KOPT-K1 (cell line): ENCODE data around the gene AHCYL1.

Source experiments
- H3K27ac ChIP-seq: fragments of 200-600 bp; sonication (generic); 2 replicates; pipeline ENCODE4 v1.5.1; 2016; ENCODE audit warnings: antibody characterized with exemption, mild to moderate bottlenecking, low read depth, low read length; ENCODE audit not compliant: poor library complexity, severe bottlenecking
- H3K36me3 ChIP-seq: fragments of 200-600 bp; sonication (generic); 2 replicates; pipeline ENCODE4 v1.5.1; 2017; ENCODE audit warnings: antibody characterized with exemption, mild to moderate bottlenecking, low read length, moderate library complexity; ENCODE audit not compliant: insufficient read depth
- H3K9me3 ChIP-seq: fragments of 200-600 bp; sonication (generic); 2 replicates; pipeline ENCODE4 v1.5.1; 2017; ENCODE audit warnings: antibody characterized with exemption, low read length, mild to moderate bottlenecking; ENCODE audit not compliant: insufficient read depth, poor library complexity, severe bottlenecking

The AHCYL1 gene

DNA sequence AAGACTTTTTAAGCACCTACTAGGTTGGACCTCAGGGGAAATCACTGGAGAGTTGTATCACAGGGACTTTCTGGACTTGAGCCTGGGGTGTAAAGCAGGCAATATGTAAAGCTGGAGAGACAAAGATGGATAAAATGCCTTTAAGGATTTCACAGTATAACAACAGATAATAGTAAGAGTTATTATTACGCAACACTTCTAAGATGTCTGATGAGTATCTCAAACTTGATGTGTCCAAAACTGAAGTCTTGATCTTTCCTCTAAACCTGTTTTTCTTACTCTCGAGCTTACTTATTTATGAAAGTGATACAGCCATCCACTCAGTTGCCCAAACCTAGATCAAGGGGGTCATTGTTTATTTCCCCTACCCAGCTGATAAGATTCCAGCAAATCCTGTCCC, 47.8 kb downstream of the AHCYL1 start:
- Histone ChIP-seq H3K36me3 (peaks cover 4% of the 10 kb centered on the region), H3K27ac (peak overlapping the region; percentile 66)

DNA sequence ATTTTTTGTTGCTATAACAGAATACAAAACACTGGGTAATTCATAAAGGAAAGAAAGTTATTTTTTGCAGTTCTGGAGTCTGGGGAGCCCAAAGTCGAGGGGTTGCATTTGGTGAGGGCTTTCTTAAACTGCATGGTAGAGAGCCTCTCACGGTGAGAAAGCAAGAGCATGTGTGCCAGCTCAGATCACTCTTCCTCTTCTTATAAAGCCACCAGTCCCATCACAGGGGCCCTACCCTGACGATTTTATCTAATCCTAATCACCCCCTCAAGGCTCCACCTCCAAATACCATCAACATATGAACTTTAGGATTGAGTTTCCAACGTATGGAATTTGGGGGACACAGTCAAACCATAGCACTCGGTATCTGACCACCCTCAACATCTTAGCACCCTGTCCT, 48.9 kb downstream of the AHCYL1 start:
- Histone ChIP-seq H3K36me3 (peaks cover 14% of the 10 kb centered on the region), H3K9me3 (no peaks in the 10 kb centered on the region), H3K27ac (peak overlapping the region; percentile 66)

More for the DNA sequence above, 47.8 kb downstream of the AHCYL1 start:
- H3K9me3 ChIP-seq, result no peaks in the 10 kb centered on the region

DNA sequence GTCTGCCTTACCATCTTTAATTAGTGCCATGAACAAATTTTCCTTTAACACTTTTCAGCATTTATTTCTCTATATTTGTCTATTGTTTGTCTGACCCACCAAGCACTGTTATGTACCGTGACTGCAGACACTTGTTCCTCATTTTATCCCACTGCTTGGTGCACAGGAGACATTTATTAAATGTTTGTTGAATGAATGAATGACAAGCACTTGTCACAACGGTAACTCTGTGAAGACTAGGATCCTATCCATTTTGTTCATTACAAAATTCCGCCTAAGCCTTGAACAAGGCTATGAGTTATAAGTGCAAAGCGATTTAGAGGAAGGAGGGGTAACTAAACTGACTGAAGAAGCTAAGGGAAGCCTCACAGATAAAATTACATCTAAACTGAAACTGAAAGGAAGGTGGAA, 49.5 kb downstream of the AHCYL1 start:
- H3K27ac ChIP-seq, result peak overlapping the region; percentile 66
- H3K36me3 ChIP-seq, result peaks cover 20% of the 10 kb centered on the region
- H3K9me3 ChIP-seq, result no peaks in the 10 kb centered on the region

DNA sequence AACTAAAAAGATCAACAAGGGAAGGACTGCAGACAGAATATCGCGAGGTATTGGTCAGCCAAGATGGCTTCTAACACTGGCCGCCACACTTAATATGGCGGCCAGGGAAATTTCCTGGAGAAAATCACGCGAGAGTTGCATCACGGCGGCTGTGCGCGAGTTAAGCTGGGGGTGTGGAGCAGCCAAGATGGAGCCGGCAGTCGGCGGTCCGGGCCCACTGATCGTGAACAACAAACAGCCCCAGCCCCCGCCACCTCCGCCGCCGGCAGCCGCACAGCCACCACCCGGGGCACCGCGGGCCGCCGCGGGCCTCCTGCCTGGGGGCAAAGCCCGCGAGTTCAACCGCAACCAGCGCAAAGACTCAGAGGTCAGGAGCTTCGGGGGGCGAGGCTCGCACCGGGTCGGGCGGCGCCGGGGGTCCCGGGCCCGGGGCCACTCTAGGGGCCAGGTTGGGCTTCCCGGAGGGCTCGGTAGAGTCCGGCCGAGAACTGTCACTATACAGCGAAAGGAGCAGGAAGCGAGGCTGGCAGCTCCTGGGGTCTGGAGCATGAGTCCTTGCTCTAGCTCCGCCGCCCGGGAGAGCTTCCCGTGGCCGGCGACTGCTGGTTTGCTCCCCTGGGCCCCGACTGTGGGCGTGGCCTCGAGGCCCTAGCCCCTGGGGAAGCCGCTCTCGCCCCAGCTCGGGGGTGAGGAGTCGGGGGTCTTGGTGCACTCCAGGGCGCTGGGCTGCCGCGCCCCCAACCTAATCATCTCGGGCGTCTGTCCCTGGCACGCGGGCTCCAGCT, 50.1 kb downstream of the AHCYL1 start, which contains the start of gene STRIP1:
Gene STRIP1, plus strand, starts transcription at position 174 of the 785 bp plus-strand sequence. Its CDS starts 14 bp downstream, at position 188.
- H3K36me3 ChIP-seq, result peaks cover 26% of the 10 kb centered on the region

DNA sequence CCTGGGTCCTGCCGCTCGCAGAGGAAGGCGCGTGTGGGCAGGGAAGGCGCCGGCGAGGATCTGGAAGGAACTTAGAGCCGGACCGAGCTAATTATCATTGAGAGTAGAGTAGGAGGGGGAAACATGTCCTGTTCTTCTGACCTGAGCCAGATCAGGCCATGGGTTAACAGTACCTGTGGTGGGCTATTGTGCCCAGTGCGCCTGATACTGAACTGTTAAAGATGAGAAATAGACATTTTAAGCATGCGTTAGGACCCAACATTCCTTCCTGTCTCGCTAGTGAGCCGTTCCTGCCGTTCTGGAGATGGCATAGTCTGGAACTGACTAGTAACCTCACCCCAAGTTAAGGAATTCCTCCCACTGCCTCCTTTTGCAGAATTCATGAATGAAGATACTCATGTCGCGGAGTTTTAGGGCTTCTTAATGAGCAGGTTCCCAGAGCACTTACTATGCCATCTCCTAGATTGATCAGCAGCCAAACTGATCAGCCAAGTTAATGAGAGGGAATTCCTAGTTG, 50.7 kb downstream of the AHCYL1 start:
- Histone ChIP-seq H3K9me3 (no peaks in the 10 kb centered on the region), H3K27ac (peak overlapping the region; percentile 66), H3K36me3 (peaks cover 33% of the 10 kb centered on the region)

More for the DNA sequence above, 50.1 kb downstream of the AHCYL1 start, which contains the start of gene STRIP1:
- no peaks in the 10 kb centered on the region for H3K9me3 ChIP-seq
- peak within 1 kb of the TSS; percentile 66 for H3K27ac ChIP-seq

DNA sequence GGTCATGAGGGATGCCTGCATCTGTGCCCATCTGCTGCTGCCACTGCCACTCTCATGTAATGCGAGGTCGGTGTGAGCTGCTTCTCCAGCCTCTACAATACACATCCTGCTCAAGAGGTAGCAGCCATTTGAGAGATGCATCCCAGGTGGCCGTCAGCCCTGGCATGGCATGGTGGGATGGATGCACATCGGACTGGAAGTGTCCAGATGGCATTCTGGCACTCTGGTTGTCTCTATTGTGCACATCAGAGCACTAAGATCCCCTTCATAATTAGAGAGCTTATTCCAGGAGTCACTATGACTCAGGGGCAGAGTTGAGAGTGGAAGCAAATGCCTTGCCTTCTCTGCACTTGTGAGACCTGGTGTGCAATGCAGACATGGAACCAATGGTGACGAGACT, 53.7 kb downstream of the AHCYL1 start:
- Histone ChIP-seq H3K27ac (no peak overlapping the region), H3K9me3 (no peaks in the 10 kb centered on the region), H3K36me3 (peaks cover 62% of the 10 kb centered on the region)

DNA sequence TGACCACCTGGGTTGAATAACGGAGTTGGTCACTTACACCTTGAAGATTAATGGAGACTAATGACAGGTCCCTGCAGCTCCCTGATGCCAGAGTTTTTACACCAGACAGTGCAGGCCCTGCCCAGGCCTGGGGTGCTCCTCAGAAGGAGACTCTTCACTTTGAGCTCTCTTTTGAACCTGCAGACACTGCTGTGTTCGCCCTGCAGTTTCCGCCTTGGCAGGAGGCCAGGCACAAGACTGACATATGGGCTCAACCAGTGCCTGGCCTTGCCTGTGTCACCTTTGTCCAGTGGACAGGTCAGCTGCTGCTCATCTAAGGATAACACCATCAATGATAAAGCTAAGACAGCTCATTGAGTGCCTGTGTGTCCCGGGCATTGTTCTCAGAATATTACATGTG, 55.1 kb downstream of the AHCYL1 start:
- Histone ChIP-seq H3K36me3 (peaks cover 76% of the 10 kb centered on the region), H3K9me3 (no peaks in the 10 kb centered on the region), H3K27ac (no peak overlapping the region)

DNA sequence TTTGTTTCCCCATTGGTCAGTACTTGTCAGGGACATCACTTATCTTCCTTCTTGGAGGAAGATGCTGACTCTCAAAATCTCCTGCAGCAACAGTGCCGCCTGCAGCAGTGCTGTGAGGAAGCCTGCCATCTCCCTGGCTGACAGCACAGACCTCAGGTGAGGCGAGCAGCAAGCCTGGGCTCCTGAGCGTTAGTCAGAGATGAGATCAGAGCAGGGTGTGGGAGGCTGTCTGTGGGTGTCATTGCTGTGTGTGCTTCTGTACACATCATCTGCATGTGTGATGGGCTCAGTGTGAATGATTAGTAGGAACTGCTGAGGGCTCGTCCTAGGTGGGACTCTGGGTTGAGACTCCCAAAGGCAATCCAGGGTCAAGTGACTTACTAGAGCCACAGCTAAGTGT, 56.0 kb downstream of the AHCYL1 start:
- no peaks in the 10 kb centered on the region for H3K9me3 ChIP-seq
- peaks cover 85% of the 10 kb centered on the region for H3K36me3 ChIP-seq
- H3K27ac ChIP-seq, result no peak overlapping the region

DNA sequence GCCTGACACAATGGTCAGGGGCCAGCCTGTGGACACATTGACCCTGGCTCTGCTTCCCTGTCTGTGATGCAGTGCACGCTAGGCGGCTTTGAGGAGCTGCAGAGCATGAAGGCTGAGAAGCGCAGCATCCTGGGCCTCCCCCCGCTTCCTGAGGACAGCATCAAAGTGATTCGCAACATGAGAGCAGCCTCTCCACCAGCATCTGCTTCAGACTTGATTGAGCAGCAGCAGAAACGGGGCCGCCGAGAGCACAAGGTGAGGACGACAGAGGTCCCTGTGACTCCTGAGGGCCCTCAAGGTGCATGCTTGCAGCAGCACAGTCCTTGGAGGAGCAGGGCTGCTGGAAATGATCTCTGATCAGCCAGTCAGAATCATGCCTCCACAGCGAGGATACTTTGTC, 58.5 kb downstream of the AHCYL1 start:
- Histone ChIP-seq H3K36me3 (peaks cover 100% of the 10 kb centered on the region), H3K27ac (no peak overlapping the region), H3K9me3 (no peaks in the 10 kb centered on the region)

DNA sequence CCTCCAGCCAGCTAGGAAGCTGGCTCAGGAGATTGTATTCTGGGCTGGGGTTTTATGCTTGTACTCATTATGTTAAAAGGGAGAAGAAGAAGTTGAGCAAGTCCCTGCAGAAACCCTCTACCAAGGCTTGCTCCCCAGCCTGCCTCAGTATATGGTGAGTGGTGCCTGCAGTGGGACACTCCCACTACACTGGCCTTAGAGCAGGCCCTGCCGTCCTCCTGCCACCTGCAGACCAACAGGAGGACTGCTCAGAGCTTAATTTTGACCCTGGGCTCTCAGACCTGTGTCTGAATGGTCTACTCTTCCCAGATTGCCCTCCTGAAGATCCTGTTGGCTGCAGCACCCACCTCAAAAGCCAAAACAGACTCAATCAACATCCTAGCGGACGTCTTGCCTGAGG, 62.9 kb downstream of the AHCYL1 start:
- Histone ChIP-seq H3K36me3 (peaks cover 100% of the 10 kb centered on the region), H3K27ac (no peak overlapping the region), H3K9me3 (no peaks in the 10 kb centered on the region)

DNA sequence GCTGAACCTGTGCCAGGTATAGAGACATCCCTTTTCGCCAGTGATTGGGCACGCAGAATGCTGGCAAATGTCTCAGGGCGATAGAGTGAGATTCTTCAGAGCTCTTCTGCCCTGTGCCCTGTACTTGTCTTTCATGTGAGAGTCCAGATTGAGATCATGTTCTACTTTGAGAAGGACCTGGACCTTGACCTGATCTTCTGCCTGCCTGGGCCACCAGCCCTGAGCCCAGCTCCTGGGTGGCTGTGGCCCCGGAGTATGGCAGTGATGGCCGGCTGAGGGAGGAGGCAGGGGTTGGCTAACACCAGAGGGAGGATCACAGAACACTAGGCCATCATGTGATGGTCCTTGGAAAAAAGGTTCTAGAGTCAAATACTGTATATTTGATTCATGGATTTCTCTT, 63.7 kb downstream of the AHCYL1 start:
- Histone ChIP-seq H3K36me3 (peaks cover 100% of the 10 kb centered on the region), H3K27ac (no peak overlapping the region), H3K9me3 (no peaks in the 10 kb centered on the region)

DNA sequence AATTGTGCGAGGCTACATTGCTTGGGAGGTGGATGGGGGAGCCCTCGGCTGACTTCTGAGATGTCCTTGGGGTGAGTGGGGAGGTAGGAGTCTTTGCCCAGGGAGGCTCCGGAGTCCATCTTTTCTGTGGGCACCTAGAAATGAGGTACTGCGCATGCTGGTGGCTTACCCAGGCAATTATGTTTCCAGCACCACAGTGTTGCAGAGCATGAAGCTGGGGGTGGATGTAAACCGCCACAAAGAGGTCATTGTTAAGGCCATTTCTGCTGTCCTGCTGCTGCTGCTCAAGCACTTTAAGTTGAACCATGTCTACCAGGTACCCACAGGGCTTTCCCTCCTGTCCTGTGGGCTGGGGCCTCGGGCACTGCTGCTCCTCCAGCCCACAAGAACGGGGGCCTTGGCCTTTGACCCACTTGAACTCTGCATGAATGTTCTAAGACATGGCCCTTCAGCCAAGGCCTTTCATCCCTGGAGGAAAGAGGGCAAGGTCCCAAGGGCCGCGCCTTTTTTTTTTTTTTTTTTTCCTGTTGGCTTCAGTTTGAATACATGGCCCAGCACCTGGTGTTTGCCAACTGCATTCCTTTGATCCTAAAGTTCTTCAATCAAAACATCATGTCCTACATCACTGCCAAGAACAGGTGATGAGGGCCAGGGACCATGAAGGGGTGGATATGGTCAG, 64.5 kb downstream of the AHCYL1 start:
- Histone ChIP-seq H3K27ac (no peak overlapping the region), H3K9me3 (no peaks in the 10 kb centered on the region), H3K36me3 (peaks cover 100% of the 10 kb centered on the region)

DNA sequence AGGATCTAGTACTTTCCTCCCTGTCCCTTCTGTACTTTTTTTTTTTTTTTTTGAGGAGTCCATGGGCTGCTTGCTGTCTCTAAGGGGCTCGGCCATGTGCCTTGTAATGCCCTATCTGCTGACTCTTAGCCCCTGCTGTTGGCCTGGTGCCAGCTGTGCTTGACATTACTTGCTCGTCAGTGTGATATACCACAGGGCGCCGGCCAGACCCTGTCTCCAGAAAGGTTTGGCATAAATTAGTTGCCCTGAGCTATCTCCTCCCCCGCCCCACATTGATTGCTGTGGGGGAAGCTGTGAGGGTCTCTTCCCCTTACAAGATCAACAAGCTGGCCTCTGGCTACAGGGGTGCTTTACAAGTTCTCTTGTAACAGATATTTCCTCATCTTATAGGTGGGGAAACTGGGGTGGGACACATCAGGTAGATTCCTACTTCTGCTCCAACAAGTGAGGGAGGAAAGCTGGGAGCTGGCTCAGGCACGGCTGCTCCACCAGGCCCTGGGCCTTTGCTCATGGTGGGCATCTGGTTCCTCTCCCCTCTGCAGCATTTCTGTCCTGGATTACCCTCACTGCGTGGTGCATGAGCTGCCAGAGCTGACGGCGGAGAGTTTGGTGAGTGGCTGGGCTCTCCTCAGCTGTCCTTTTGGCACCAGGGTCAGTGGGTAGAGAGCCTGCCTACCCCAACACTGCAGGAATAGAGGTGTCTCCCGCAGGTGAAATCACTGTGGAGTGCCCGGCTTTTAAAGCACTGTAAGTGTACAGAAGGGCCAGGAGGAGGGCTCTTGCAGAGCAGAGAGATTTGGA, 65.4 kb downstream of the AHCYL1 start:
- H3K27ac ChIP-seq, result no peak overlapping the region
- H3K36me3 ChIP-seq, result peaks cover 100% of the 10 kb centered on the region

DNA sequence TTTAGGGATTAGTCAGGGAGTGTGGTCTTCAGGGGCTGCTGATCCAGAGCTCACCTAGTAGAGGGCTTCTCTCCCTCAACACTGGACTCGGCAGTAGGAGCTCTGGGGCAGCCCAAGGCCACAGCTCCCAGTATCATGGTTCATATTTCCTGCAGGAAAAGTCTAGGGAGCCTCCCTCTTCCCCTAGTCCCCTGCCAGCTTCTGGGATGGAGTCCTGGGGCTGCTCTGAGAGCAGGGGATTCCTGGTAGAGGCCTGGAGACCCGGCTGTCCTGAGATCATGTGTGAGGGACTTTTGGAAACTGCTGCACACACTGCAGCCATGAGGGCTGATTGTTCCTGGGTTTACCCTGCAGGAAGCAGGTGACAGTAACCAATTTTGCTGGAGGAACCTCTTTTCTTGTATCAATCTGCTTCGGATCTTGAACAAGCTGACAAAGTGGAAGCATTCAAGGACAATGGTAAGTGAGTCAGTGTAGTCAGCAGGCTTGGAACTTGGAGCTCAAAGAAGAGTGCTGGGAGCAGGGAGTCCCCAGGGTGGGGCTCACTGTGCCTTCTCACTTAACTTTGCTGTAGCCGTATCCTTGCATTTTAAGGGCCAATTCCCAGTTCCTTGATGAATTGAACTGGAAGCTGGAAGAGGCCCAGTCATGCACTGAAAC, 66.2 kb downstream of the AHCYL1 start:
- Histone ChIP-seq H3K9me3 (no peaks in the 10 kb centered on the region), H3K27ac (no peak overlapping the region), H3K36me3 (peaks cover 100% of the 10 kb centered on the region)

More for the DNA sequence above, 65.4 kb downstream of the AHCYL1 start:
- H3K9me3 ChIP-seq, result no peaks in the 10 kb centered on the region
